ENCODE results near the gene MCOLN3.

DNA sequence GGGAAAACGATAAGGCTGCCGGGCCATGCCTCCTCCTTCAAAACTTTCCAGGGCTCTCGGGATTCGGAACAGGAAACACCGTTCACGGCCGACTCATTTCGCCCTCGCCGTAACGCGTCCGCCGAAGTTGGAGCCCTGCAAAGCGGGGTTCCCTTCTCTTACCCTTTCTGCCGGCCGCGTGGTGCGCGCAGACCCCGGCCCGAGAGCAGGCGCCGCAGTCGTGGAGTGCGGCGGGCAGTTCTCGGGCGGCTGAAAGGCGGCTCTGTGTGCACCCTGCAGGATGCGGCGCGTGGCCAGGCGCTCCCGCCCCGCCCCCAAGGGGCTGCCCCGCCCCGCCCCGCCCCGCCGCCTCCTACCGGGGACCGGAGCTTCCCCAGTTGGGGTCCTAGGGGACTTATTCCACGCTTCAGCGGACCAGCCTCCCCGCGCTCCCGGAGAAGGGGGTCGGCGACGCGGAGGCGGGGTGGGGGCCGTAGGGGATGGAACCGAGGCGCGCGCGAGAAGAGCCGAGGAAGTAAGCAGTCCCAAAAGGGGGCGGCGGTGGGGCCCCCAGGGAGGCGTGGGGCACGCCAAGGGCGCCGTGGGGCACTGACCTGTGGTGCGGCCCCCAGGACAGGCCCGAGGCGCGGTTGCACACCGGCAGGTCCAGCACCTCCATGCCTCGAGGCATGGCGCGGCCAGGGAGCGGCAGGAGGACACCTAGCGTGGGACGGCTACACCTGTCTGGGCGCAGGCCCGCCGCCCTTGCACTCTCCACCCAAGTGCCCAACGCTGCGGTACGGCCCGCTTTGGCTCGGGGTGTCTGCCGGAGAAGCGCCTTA, 51.2 kb downstream of the MCOLN3 start, which contains the start of gene MCOLN2:
- TF ChIP-seq, protein P1, sequence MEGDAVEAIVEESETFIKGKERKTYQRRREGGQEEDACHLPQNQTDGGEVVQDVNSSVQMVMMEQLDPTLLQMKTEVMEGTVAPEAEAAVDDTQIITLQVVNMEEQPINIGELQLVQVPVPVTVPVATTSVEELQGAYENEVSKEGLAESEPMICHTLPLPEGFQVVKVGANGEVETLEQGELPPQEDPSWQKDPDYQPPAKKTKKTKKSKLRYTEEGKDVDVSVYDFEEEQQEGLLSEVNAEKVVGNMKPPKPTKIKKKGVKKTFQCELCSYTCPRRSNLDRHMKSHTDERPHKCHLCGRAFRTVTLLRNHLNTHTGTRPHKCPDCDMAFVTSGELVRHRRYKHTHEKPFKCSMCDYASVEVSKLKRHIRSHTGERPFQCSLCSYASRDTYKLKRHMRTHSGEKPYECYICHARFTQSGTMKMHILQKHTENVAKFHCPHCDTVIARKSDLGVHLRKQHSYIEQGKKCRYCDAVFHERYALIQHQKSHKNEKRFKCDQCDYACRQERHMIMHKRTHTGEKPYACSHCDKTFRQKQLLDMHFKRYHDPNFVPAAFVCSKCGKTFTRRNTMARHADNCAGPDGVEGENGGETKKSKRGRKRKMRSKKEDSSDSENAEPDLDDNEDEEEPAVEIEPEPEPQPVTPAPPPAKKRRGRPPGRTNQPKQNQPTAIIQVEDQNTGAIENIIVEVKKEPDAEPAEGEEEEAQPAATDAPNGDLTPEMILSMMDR (IDR thresholded peaks at IDR 0.05): no peak
- TF ChIP-seq POLR2A (IDR thresholded peaks at IDR 0.05): no peak
